WERI-Rb-1 (cell line): ENCODE data around the gene NPW.
A peak's percentile ranks its signal among the peaks of the same experiment; 100 is the strongest.

Source experiments
- DNase-seq: peaks from one replicate; pipeline ENCODE4 v3.0.0-alpha.2; 2020
- H3K27ac ChIP-seq: fragments of 250-450 bp; sonication (Bioruptor Pico); 2 replicates; pipeline ENCODE4 v1.5.1; 2020; ENCODE audit warnings: mild to moderate bottlenecking, moderate library complexity
- H3K27me3 ChIP-seq: fragments of 250-450 bp; sonication (Bioruptor Pico); 2 replicates; pipeline ENCODE4 v1.5.1; 2021; ENCODE audit warnings: mild to moderate bottlenecking, low read depth, moderate library complexity; ENCODE audit not compliant: insufficient read depth, severe bottlenecking
- H3K36me3 ChIP-seq: fragments of 250-450 bp; sonication (Bioruptor Pico); 2 replicates; pipeline ENCODE4 v1.5.1; 2020; ENCODE audit warnings: mild to moderate bottlenecking, moderate library complexity
- H3K4me3 ChIP-seq: 2 replicates; pipeline ENCODE4 v1.5.1; 2011; ENCODE audit warnings: low read depth, mild to moderate bottlenecking, control low read depth, low read length
- H3K9me3 ChIP-seq: fragments of 250-450 bp; sonication (Bioruptor Pico); 2 replicates; pipeline ENCODE4 v1.5.1; 2021; ENCODE audit warnings: mild to moderate bottlenecking, moderate library complexity; ENCODE audit not compliant: severe bottlenecking
- TF ChIP-seq, protein P1 (sequence below): IDR thresholded peaks from 2 replicates; pipeline ENCODE4 v1.5.1; 2011; ENCODE audit warnings: low read depth, mild to moderate bottlenecking, control low read depth, inconsistent platforms, low read length

NPW gene

DNA sequence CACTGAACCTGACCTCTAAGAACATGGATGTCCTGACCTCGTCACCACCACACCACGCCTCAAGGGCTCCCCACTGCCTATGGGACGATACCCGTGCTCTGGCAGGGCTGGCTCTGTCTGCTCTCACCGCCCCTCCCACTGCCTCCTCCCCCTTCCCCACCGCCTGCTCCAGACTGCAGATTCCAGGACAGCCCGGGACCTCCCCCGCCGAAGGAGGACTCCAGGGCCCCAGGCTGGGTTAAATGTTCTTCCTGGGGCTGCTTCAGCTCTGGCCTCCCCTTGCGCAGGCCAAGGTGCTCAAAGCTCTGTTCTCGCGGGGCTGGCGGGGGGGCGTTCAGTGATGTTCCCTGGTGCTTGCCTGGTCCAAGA lies 3.1 kb downstream of the NPW start:
- no peaks in the 10 kb centered on the region for H3K36me3 ChIP-seq
- TF ChIP-seq, protein P1, sequence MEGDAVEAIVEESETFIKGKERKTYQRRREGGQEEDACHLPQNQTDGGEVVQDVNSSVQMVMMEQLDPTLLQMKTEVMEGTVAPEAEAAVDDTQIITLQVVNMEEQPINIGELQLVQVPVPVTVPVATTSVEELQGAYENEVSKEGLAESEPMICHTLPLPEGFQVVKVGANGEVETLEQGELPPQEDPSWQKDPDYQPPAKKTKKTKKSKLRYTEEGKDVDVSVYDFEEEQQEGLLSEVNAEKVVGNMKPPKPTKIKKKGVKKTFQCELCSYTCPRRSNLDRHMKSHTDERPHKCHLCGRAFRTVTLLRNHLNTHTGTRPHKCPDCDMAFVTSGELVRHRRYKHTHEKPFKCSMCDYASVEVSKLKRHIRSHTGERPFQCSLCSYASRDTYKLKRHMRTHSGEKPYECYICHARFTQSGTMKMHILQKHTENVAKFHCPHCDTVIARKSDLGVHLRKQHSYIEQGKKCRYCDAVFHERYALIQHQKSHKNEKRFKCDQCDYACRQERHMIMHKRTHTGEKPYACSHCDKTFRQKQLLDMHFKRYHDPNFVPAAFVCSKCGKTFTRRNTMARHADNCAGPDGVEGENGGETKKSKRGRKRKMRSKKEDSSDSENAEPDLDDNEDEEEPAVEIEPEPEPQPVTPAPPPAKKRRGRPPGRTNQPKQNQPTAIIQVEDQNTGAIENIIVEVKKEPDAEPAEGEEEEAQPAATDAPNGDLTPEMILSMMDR, result no peak
- peak overlapping the region; percentile 66 for H3K27ac ChIP-seq
- H3K9me3 ChIP-seq, result no peaks in the 10 kb centered on the region
- no peaks in the 10 kb centered on the region for H3K27me3 ChIP-seq
- DNase-seq, result peak; percentile 38
- no peak overlapping the region for H3K4me3 ChIP-seq

DNA sequence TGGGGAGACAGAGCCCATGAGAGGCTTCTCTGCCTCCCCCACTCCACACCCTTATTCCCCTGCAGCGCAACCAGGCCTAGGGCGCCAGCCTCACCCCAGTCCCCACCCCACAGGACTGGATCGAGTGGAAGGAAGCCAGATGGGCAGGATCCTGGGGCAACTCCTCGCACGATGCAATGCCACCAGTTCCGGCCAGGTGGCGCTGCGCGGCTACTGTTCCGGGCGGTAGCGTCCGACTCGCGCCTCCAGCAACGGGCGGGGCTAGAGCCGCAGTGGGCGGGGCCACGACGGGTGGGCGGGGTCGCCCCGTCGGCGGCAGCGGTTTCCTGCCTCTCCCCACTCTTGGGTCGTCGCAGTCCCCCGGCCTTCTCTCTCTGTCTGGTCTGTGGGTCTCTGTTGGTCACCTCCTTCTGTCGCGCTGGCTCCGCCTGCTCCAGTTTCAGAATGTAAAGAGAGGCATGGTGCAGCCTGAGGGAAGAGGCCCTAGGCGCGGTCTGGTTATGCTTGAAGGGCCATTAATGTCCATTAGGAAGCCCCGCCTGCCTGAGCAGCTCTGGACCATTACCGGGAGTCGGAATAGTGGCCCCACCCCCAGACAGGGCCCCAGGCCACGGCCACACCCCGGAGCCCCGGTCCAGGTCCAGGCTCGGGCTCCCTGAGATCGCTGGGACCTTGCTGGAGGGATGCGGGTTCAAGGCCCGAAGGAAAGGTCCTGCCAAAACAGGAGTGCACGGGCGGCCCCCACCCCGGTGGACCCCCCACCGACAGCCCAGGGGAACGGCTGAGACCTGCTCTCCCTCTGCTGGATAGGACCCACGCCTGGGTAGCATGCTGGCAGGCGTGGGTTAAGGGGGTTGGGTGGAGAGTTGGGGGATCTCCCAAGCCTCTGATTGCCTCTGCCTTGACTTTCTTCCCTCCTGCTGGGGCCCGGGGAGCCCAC lies 3.8 kb downstream of the NPW start:
- TF ChIP-seq, protein P1, result peak; percentile 98
- Histone ChIP-seq H3K27me3 (no peaks in the 10 kb centered on the region), H3K9me3 (no peaks in the 10 kb centered on the region), H3K4me3 (peak overlapping the region; percentile 20), H3K36me3 (no peaks in the 10 kb centered on the region), H3K27ac (peak overlapping the region; percentile 66)
- DNase-seq, result peak; percentile 91

DNA sequence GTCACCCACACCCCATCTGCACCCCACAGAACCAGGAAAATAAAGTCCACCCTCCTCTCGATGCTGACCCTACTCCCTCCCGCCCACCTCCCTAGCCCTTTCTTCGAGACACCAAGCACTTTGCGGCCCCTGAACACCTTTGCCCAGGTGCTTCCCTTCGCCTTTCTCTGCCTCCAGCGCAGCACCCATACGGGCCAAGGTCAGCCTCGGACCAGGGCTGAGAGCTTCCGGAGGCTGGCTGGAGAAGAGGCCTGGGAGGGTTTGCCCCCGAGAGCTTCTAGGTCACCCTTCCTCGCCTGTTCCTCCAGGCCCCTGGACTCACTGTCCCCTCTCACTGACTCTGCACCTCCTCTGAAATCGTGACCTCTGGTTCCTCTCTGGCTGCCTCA lies 4.4 kb downstream of the NPW start:
- H3K4me3 ChIP-seq, result no peak overlapping the region
- H3K27ac ChIP-seq, result no peak overlapping the region
- no peak for DNase-seq
- H3K9me3 ChIP-seq, result no peaks in the 10 kb centered on the region
- no peaks in the 10 kb centered on the region for H3K27me3 ChIP-seq
- no peaks in the 10 kb centered on the region for H3K36me3 ChIP-seq
- TF ChIP-seq, protein P1, result no peak

DNA sequence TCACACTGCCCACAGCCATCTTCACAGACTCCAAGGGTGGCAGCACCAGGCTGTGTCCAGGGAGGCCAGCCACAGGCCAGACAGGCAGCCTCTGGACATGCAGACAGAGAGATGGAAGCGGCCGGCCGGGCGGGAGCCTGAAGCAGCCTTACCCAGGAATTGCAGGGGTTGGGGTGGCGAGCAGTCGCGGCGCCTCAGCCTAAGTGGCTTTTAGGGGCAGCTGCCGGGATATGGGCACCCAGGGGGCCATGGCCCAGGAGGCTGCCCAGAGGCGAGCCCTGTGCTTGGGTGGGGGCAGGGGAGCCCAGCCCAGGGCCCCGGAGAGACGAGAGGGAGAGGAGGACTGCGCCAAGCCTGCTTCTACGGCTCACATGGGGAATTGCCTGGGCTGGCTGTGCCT lies 5.7 kb downstream of the NPW start:
- Histone ChIP-seq H3K27ac (no peak overlapping the region), H3K4me3 (no peak overlapping the region), H3K27me3 (no peaks in the 10 kb centered on the region), H3K36me3 (peaks cover 6% of the 10 kb centered on the region), H3K9me3 (no peaks in the 10 kb centered on the region)
- DNase-seq, result no peak
- TF ChIP-seq, protein P1, result no peak

DNA sequence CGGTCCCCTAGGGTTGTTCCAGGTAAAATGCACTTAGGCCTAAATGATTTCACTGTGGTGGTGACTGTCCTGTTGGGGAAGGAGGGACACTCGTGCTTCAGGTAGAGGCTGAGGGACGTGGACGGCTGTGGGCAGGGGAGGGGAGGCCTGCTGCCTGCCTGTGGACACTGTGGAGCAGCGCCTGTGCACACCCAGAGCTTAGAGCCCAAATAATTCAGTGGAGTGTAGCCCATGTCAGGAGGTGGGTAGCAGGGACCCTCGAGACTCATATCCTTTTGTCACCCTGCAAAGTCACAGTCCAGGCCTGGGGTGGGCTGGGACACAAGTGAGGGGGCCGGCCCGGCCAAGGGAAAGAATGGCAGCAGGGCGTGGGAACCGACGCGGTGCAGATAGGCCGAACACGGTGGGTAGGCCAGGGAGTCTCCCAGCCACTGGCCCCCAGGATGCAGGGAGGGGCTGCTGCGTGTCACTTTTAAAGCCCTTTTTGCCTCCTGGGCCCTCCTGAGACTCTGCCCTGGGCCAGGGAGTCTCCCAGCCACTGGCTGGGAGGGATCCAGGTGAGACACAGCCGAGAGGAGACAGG lies 6.4 kb downstream of the NPW start:
- no peak overlapping the region for H3K27ac ChIP-seq
- DNase-seq, result no peak
- peaks cover 8% of the 10 kb centered on the region for H3K36me3 ChIP-seq
- TF ChIP-seq, protein P1, result no peak
- H3K4me3 ChIP-seq, result no peak overlapping the region
- H3K27me3 ChIP-seq, result no peaks in the 10 kb centered on the region
- H3K9me3 ChIP-seq, result no peaks in the 10 kb centered on the region
